GM12878 (cell line): ENCODE data around the gene CAVIN2. TPM values are rescaled to one million over a fixed set of nuclear protein-coding genes. Genes with fewer than 3 reads are reported as not detected.

Source experiments
- ATAC-seq: fragments of 200-7000 bp; cut with Tn5 transposase; 3 replicates; pipeline ENCODE4 v1.9.1; 2020; ENCODE audit warnings: mild to moderate bottlenecking, moderate library complexity
- BruUV-seq: library from RNA; stranded (reverse); fragments of 400-500 nt; replicated peaks from 2 replicates; lab custom pipeline; 2021; lab: Mats Ljungman, UMichigan
- CTCF ChIA-PET: fragments of 300-600 bp; sonication (Branson Sonifier 250); formaldehyde crosslinking; extraction: SDS; loops from one replicate; lab custom pipeline; 2021; ENCODE audit warnings: inconsistent platforms; lab: Yijun Ruan, JAX
- POLR2A ChIA-PET: fragments of 350-600 bp; formaldehyde crosslinking; extraction: SDS; loops from one replicate; lab custom pipeline; 2021; ENCODE audit warnings: inconsistent platforms; lab: Charles Lee
- RAD21 ChIA-PET: fragments of 300-600 bp; sonication (Branson Sonifier 250); formaldehyde crosslinking; loops from one replicate; lab custom pipeline; 2023; ENCODE audit warnings: antibody characterized with exemption; ENCODE audit not compliant: unreplicated experiment; lab: Charles Lee
- SMC1A ChIA-PET: fragments of 300-600 bp; sonication (Branson Sonifier 250); formaldehyde crosslinking; loops from one replicate; lab custom pipeline; 2023; ENCODE audit not compliant: unreplicated experiment, uncharacterized antibody; lab: Charles Lee
- DNase-seq: peaks from one replicate; pipeline ENCODE4 v3.0.0-alpha.2; 2011; ENCODE audit warnings: low read depth, low spot score
- FAIRE-seq: peaks from 3 replicates; lab custom pipeline; 2011; peaks lifted over from hg19 to GRCh38; lab: Jason Lieb, UNC
- H2AFZ ChIP-seq: 2 replicates; pipeline ENCODE4 v1.6.0; 2011; ENCODE audit warnings: low read depth, low read length, control low read depth; ENCODE audit not compliant: control insufficient read depth
- H3K27ac ChIP-seq: 2 replicates; pipeline ENCODE4 v1.5.1; 2011; ENCODE audit warnings: control low read depth; ENCODE audit not compliant: control insufficient read depth, insufficient read depth
- H3K27me3 ChIP-seq, 2 experiments: replicated peaks in 1 of 2; 2 replicates each; pipeline versions ENCODE4 v1.6.0 to v1.6.1; 2011; ENCODE audit warnings: low read length in 1 of 2; ENCODE audit not compliant: control insufficient read depth in 2 of 2, insufficient read depth in 2 of 2
- H3K36me3 ChIP-seq, 2 experiments: 2 replicates each; pipeline ENCODE4 v1.5.1; 2011; ENCODE audit warnings: low read length in 1 of 2; ENCODE audit not compliant: control insufficient read depth in 2 of 2, insufficient read depth in 2 of 2
- H3K4me1 ChIP-seq: 2 replicates; pipeline ENCODE4 v1.6.1; 2011; ENCODE audit warnings: mild to moderate bottlenecking, low read length, moderate library complexity, mixed read lengths; ENCODE audit not compliant: control insufficient read depth, insufficient read depth
- H3K4me2 ChIP-seq: 2 replicates; pipeline ENCODE4 v1.6.0; 2011; ENCODE audit warnings: control low read depth; ENCODE audit not compliant: control insufficient read depth, insufficient read depth
- H3K4me3 ChIP-seq: fragments of 200-600 bp; sonication (generic); 2 replicates; pipeline ENCODE4 v1.5.1; 2016
- H3K79me2 ChIP-seq: 2 replicates; pipeline ENCODE4 v1.6.0; 2011; ENCODE audit warnings: low read length; ENCODE audit not compliant: control insufficient read depth, insufficient read depth
- H3K9ac ChIP-seq: 2 replicates; pipeline ENCODE4 v1.8.0; 2011; ENCODE audit warnings: low read length, control low read depth, mixed read lengths; ENCODE audit not compliant: control insufficient read depth, insufficient read depth
- H3K9me3 ChIP-seq: replicated peaks from 3 replicates; pipeline ENCODE4 v1.5.1; 2011; ENCODE audit warnings: mild to moderate bottlenecking, low read length; ENCODE audit not compliant: control insufficient read depth, insufficient read depth
- H4K20me1 ChIP-seq: 2 replicates; pipeline ENCODE4 v1.6.0; 2011; ENCODE audit not compliant: control insufficient read depth, insufficient read depth
- GATAD2B ChIP-seq: fragments of 450-650 bp; conservative IDR thresholded peaks from 2 replicates; pipeline ENCODE4 v1.6.1; 2017; ENCODE audit warnings: low read depth, mild to moderate bottlenecking, moderate library complexity
- IKZF2 ChIP-seq, 2 experiments: fragments of 450-650 bp; IDR thresholded peaks; 2 replicates each; pipeline ENCODE4 v1.6.1; 2017; ENCODE audit warnings: mild to moderate bottlenecking in 2 of 2, moderate library complexity in 2 of 2
- MYB ChIP-seq: fragments of 150-350 bp; IDR thresholded peaks from 2 replicates; pipeline ENCODE4 v1.6.1; 2014; ENCODE audit warnings: mild to moderate bottlenecking, low read depth, low read length, borderline replicate concordance
- POLR2A ChIP-seq: IDR thresholded peaks from 2 replicates; pipeline ENCODE4 v1.6.1; 2011; ENCODE audit warnings: low read depth, mild to moderate bottlenecking, low read length
- whole genome bisulfite sequencing: methylation state at CpG from one replicate; pipeline ENCODE4 v1.1.6; 2016; ENCODE audit warnings: low lambda C conversion rate; ENCODE audit not compliant: insufficient replicate concordance, insufficient coverage; ENCODE audit errors: missing lambda C conversion rate; 5-methylcytosine and 5-hydroxymethylcytosine counted together
- in situ Hi-C: fragments of 300-500 bp; cut with MboI; formaldehyde crosslinking; loops from 9 replicates; pipeline ENCODE4 v1.14.3; 2018; ENCODE audit warnings: mixed read lengths
- intact Hi-C: fragments of 100-400 bp; cut with micrococcal nuclease; formaldehyde crosslinking; loops from one replicate; pipeline ENCODE4 v1.14.2; 2022; ENCODE audit not compliant: unreplicated experiment
- polyA plus RNA-seq, 11 experiments: library from polyadenylated mRNA; depleted of rRNA in 4 of 11; unstranded in 6 of 11; stranded (reverse) in 5 of 11; fragments of >200 nt; fragmentation: Nextera tagmentation in 4 of 11; fragmentation: Illumina TruSeq in 1 of 11; extraction: Ambion mirVana in 4 of 11; extraction: Trizol in 1 of 11; gene quantifications; 1 replicate in 1 of 11; 2 replicates in 10 of 11; pipeline versions ENCODE4 v1.2.1 to v1.2.3, GENCODE V29; 2011 to 2016; ENCODE audit warnings: inconsistent platforms in 2 of 11, missing spikeins in 2 of 11, low read depth in 1 of 11
- total RNA-seq, 4 experiments: library from RNA; depleted of rRNA in 3 of 4; stranded (reverse); fragments of >200 nt in 3 of 4; fragmentation: Illumina TruSeq in 1 of 4; extraction: Trizol in 1 of 4; gene quantifications; 2 replicates each; pipeline versions ENCODE4 v1.2.1 to v1.2.3, GENCODE V29; 2013 to 2021
- TF ChIP-seq, protein P1 (sequence below): fragments of 450-650 bp; IDR thresholded peaks from 2 replicates; pipeline ENCODE4 v1.6.1; 2016; ENCODE audit warnings: mild to moderate bottlenecking, moderate library complexity, borderline replicate concordance

Gene CAVIN2
- total and polyA plus RNA-seq, 10 of the 15 experiments (the other 5 are each of a cell fraction or from before 2014, with no cell fraction given): not detected

DNA sequence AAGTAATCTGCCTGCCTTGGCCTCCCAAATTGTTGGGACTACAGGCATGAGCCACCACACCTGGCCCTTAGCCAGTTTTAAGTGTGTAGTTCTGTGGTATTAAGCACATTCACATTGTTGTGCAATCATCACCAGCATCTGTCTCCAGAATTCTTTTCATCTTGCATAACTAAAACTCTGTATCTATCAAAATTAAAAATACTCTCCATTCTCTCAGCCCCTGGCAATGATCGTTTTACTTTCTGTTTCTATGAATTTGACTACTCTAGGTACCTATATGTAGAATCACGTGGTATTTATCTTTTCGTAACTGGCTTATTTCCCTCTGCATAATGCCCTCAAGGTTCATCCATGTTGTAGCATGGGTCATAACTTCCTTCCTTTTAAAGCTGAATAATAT is 45.5 kb upstream of the CAVIN2 start:
- intact Hi-C loops: no loop called here
- no peaks in the 10 kb centered on the region for H4K20me1 ChIP-seq
- H2AFZ ChIP-seq: no peak overlapping the region
- FAIRE-seq (no peak), DNase-seq (no peak), ATAC-seq (no peak)
- H3K9me3 ChIP-seq: no peaks in the 10 kb centered on the region
- H3K27ac ChIP-seq: no peak overlapping the region
- RAD21 ChIA-PET: no interaction called here
- no peaks in the 10 kb centered on the region for H3K4me1 ChIP-seq
- in situ Hi-C loops: no loop called here
- TF ChIP-seq, protein P1, sequence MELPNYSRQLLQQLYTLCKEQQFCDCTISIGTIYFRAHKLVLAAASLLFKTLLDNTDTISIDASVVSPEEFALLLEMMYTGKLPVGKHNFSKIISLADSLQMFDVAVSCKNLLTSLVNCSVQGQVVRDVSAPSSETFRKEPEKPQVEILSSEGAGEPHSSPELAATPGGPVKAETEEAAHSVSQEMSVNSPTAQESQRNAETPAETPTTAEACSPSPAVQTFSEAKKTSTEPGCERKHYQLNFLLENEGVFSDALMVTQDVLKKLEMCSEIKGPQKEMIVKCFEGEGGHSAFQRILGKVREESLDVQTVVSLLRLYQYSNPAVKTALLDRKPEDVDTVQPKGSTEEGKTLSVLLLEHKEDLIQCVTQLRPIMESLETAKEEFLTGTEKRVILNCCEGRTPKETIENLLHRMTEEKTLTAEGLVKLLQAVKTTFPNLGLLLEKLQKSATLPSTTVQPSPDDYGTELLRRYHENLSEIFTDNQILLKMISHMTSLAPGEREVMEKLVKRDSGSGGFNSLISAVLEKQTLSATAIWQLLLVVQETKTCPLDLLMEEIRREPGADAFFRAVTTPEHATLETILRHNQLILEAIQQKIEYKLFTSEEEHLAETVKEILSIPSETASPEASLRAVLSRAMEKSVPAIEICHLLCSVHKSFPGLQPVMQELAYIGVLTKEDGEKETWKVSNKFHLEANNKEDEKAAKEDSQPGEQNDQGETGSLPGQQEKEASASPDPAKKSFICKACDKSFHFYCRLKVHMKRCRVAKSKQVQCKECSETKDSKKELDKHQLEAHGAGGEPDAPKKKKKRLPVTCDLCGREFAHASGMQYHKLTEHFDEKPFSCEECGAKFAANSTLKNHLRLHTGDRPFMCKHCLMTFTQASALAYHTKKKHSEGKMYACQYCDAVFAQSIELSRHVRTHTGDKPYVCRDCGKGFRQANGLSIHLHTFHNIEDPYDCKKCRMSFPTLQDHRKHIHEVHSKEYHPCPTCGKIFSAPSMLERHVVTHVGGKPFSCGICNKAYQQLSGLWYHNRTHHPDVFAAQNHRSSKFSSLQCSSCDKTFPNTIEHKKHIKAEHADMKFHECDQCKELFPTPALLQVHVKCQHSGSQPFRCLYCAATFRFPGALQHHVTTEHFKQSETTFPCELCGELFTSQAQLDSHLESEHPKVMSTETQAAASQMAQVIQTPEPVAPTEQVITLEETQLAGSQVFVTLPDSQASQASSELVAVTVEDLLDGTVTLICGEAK: no peak
- TF ChIP-seq MYB: no peak
- no peak for TF ChIP-seq POLR2A
- no peak for TF ChIP-seq IKZF2 (IDR thresholded peaks at IDR 0.05)
- no peak for TF ChIP-seq GATAD2B
- H3K36me3 ChIP-seq: no peaks in the 10 kb centered on the region
- no peaks in the 10 kb centered on the region for H3K79me2 ChIP-seq
- SMC1A ChIA-PET: interaction anchor here (3.0 kb wide), 1 partner anchor 22 kb away, joined by 11 read pairs; no protein-coding TSS in a partner anchor
- no peak overlapping the region for H3K4me3 ChIP-seq
- 15% methylated on average over 3 of the region's 3 CpGs for WGBS
- no peak overlapping the region for H3K4me2 ChIP-seq
- no peak overlapping the region for H3K9ac ChIP-seq
- no peaks in the 10 kb centered on the region; a peak in 1 of 4 replicates for H3K27me3 ChIP-seq
- CTCF ChIA-PET: interaction anchor here (2.6 kb wide), 1 partner anchor 270 kb away, joined by 8 read pairs; no protein-coding TSS in a partner anchor
- POLR2A ChIA-PET: no interaction called here
- no TSS peak for BruUV-seq
